ENCODE data around the gene SERPINB3. TPM values are rescaled to one million over a fixed set of nuclear protein-coding genes. Genes with fewer than 3 reads are reported as not detected.

Gene SERPINB3
- polyA plus RNA-seq, 2 donors: 167 to 870 TPM

- Histone ChIP-seq H3K27ac (ENCODE audit: low read depth in 2 of 2, low read length in 1 of 2) (no peak overlapping the region), H3K27me3 (ENCODE audit: control insufficient read depth in 1 of 2, insufficient read depth in 2 of 2, low read length in 2 of 2) (no peaks in the 10 kb centered on the region), H3K36me3 (ENCODE audit: control insufficient read depth in 2 of 2, insufficient read depth in 2 of 2, low read length in 1 of 2) (no peaks in the 10 kb centered on the region), H3K4me3 (ENCODE audit: low read depth in 1 of 2, low read length in 2 of 2) (no peak overlapping the region), H3K9me3 (ENCODE audit: control insufficient read depth in 2 of 2, insufficient read depth in 1 of 2, low read depth in 1 of 2, low read length in 1 of 2) (peaks cover 10 to 18% of the 10 kb centered on the region in 2 donors), H3K4me1 (ENCODE audit: control insufficient read depth in 2 of 2, insufficient read depth in 2 of 2, low read length in 1 of 2) (no peaks in the 10 kb centered on the region)
- 86 to 91% methylated on average over 3 of the region's 3 CpGs for WGBS, 2 donors
Observed at GRCh38 chr18:63624863-63625262, 36.8 kb downstream of the SERPINB3 start.

DNA sequence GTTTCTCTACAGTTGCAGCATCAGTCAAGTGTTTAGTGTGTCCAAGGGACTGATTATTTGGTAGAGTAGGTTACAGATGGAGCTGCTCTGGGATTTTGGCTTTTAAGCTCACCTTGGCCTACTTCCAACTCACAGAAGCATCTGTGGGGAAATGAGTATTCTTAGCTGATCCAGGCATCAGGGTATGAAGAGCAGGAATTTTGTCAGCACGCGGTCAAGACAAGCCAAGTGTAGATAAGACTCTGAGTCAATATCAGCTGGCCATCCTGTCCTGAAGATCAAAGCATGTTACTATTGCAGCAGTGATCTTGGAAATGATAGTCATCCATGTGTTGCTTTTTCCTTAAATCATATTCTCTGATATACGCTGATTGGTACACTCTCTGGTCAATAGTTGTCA lies 42.0 kb downstream of the SERPINB3 start:
- 76 to 86% methylated on average over 3 of the region's 3 CpGs for WGBS, 2 donors
- Histone ChIP-seq H3K4me3 (ENCODE audit: low read depth in 1 of 2, low read length in 2 of 2) (no peak overlapping the region), H3K9me3 (ENCODE audit: control insufficient read depth in 2 of 2, insufficient read depth in 1 of 2, low read depth in 1 of 2, low read length in 1 of 2) (peaks cover 3 to 4% of the 10 kb centered on the region in 2 donors), H3K4me1 (ENCODE audit: control insufficient read depth in 2 of 2, insufficient read depth in 2 of 2, low read length in 1 of 2) (no peaks in the 10 kb centered on the region), H3K36me3 (ENCODE audit: control insufficient read depth in 2 of 2, insufficient read depth in 2 of 2, low read length in 1 of 2) (no peaks in the 10 kb centered on the region), H3K27me3 (ENCODE audit: control insufficient read depth in 1 of 2, insufficient read depth in 2 of 2, low read length in 2 of 2) (no peaks in the 10 kb centered on the region), H3K27ac (ENCODE audit: low read depth in 2 of 2, low read length in 1 of 2) (no peak overlapping the region)

GRCh38 chr18:63617915-63618234 lies 43.8 kb downstream of the SERPINB3 start:
- Histone ChIP-seq H3K36me3 (ENCODE audit: control insufficient read depth in 2 of 2, insufficient read depth in 2 of 2, low read length in 1 of 2) (no peaks in the 10 kb centered on the region), H3K27ac (ENCODE audit: low read depth in 2 of 2, low read length in 1 of 2) (no peak overlapping the region), H3K9me3 (ENCODE audit: control insufficient read depth in 2 of 2, insufficient read depth in 1 of 2, low read depth in 1 of 2, low read length in 1 of 2) (no peaks in the 10 kb centered on the region), H3K4me3 (ENCODE audit: low read depth in 1 of 2, low read length in 2 of 2) (no peak overlapping the region), H3K27me3 (ENCODE audit: control insufficient read depth in 1 of 2, insufficient read depth in 2 of 2, low read length in 2 of 2) (no peaks in the 10 kb centered on the region), H3K4me1 (ENCODE audit: control insufficient read depth in 2 of 2, insufficient read depth in 2 of 2, low read length in 1 of 2) (no peaks in the 10 kb centered on the region)
- 83 to 86% methylated on average over 2 of the region's 2 CpGs for WGBS, 2 donors

DNA sequence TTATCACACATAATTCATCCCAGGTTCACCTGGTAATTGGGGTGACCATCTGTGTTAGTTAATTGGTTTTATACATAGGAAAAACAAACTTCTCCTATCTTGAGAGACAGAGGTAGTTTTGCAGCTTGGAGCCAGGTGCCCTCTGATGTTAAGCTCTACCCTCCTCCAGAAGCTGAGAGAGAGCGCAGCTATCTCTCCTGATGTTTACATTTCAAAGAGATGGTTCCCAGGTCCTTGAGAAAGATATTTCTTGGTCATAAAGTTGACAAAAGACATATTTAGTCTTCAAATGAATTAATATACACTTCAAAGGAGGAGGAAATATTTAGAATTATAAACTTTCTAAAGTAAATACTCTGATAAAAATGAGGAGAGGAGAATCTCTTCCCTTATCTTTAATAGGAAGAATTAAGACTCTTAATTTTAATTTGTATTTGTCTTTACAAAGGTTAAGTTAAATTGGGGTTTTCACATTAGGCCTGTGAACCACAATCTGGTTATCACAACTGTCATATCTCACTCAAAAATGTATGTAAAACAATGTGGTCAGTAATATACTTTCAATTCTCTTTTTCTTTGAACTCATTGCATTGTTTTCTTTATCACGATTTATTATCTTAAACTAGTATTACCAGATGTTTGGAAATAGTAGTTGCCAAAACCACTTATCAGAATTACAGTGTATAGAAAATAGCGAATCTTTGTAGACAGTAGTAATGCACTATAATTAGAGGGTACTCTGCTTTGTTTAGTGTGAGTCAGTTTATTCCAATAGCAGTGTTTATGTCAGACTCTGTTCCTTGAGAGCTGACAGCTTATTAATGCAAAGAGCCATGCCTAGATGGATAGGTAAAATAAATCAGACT lies 44.4 kb downstream of the SERPINB3 start:
- WGBS, 2 donors: 29 to 39% methylated on average over 3 of the region's 3 CpGs
- no peaks in the 10 kb centered on the region for H3K9me3 ChIP-seq (ENCODE audit: control insufficient read depth in 2 of 2, insufficient read depth in 1 of 2, low read depth in 1 of 2, low read length in 1 of 2)
- H3K4me1 ChIP-seq (ENCODE audit: control insufficient read depth in 2 of 2, insufficient read depth in 2 of 2, low read length in 1 of 2): no peaks in the 10 kb centered on the region
- no peak overlapping the region for H3K27ac ChIP-seq (ENCODE audit: low read depth in 2 of 2, low read length in 1 of 2)
- H3K27me3 ChIP-seq (ENCODE audit: control insufficient read depth in 1 of 2, insufficient read depth in 2 of 2, low read length in 2 of 2): no peaks in the 10 kb centered on the region
- H3K36me3 ChIP-seq (ENCODE audit: control insufficient read depth in 2 of 2, insufficient read depth in 2 of 2, low read length in 1 of 2): no peaks in the 10 kb centered on the region
- no peak overlapping the region for H3K4me3 ChIP-seq (ENCODE audit: low read depth in 1 of 2, low read length in 2 of 2)

- H3K4me3 ChIP-seq (ENCODE audit: low read depth in 1 of 2, low read length in 2 of 2): no peak overlapping the region
- no peaks in the 10 kb centered on the region for H3K27me3 ChIP-seq (ENCODE audit: control insufficient read depth in 1 of 2, insufficient read depth in 2 of 2, low read length in 2 of 2)
- H3K27ac ChIP-seq (ENCODE audit: low read depth in 2 of 2, low read length in 1 of 2): peak overlapping the region; percentile 5 to 79
- WGBS, 2 donors: 66 to 83% methylated on average over 4 of the region's 4 CpGs
- no peaks in the 10 kb centered on the region for H3K36me3 ChIP-seq (ENCODE audit: control insufficient read depth in 2 of 2, insufficient read depth in 2 of 2, low read length in 1 of 2)
- no peaks in the 10 kb centered on the region for H3K9me3 ChIP-seq (ENCODE audit: control insufficient read depth in 2 of 2, insufficient read depth in 1 of 2, low read depth in 1 of 2, low read length in 1 of 2)
- no peaks in the 10 kb centered on the region for H3K4me1 ChIP-seq (ENCODE audit: control insufficient read depth in 2 of 2, insufficient read depth in 2 of 2, low read length in 1 of 2)
Observed at GRCh38 chr18:63613420-63613819, 48.3 kb downstream of the SERPINB3 start.

DNA sequence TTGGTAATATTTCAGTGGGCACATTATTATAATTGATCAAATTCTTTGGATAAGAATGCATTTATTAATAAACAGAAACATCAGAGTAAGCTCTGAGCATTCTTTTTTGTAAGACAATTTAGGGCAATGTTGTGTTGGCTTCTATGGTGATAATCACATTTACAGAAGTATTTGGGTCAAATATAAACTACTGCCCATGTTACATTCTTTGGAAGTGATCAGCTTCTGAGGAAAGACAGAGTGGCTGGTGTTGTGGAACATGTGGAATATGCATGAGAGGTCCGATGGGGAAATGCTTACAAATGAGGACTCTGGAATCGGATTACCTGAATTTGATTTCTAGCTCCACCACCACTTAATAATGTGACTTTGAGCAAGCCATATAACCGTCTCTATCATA lies 55.2 kb downstream of the SERPINB3 start:
- Histone ChIP-seq H3K27me3 (ENCODE audit: control insufficient read depth in 1 of 2, insufficient read depth in 2 of 2, low read length in 2 of 2) (no peaks in the 10 kb centered on the region), H3K27ac (ENCODE audit: low read depth in 2 of 2, low read length in 1 of 2) (no peak overlapping the region), H3K4me1 (ENCODE audit: control insufficient read depth in 2 of 2, insufficient read depth in 2 of 2, low read length in 1 of 2) (no peaks in the 10 kb centered on the region), H3K36me3 (ENCODE audit: control insufficient read depth in 2 of 2, insufficient read depth in 2 of 2, low read length in 1 of 2) (no peaks in the 10 kb centered on the region), H3K4me3 (ENCODE audit: low read depth in 1 of 2, low read length in 2 of 2) (no peak overlapping the region), H3K9me3 (ENCODE audit: control insufficient read depth in 2 of 2, insufficient read depth in 1 of 2, low read depth in 1 of 2, low read length in 1 of 2) (no peaks in the 10 kb centered on the region)
- WGBS, 2 donors: 80 to 84% methylated on average over 3 of the region's 3 CpGs

Other genes with a start within 250 kb of the SERPINB3 start
- gene VPS4B, start 239.4 kb downstream of the SERPINB3 start, polyA plus RNA-seq: 10 to 100 TPM; 26.9 to 47.1 TPM
- gene SERPINB5, start 184.9 kb downstream of the SERPINB3 start, polyA plus RNA-seq: 100 to 1,000 TPM in 1 of 2 donors, 10 to 100 TPM in 1; 48.0 to 174 TPM
- 1 to 10 TPM in 1 of 2 donors, under 1 TPM in 1; 0.16 to 1.4 TPM for gene SERPINB12, start 119.5 kb downstream of the SERPINB3 start, polyA plus RNA-seq
- 100 to 1,000 TPM; 228 to 233 TPM for gene SERPINB13, start 74.5 kb downstream of the SERPINB3 start, polyA plus RNA-seq
- gene SERPINB4, start 17.6 kb downstream of the SERPINB3 start, polyA plus RNA-seq: 10 to 100 TPM; 19.3 to 68.4 TPM
- 10 to 100 TPM in 1 of 2 donors, 1 to 10 TPM in 1; 6.4 to 11.7 TPM for gene SERPINB11, start 41.1 kb upstream of the SERPINB3 start, polyA plus RNA-seq
- gene SERPINB7, start 113.5 kb upstream of the SERPINB3 start, polyA plus RNA-seq: 1 to 10 TPM in 1 of 2 donors, under 1 TPM in 1; 0.94 to 1.1 TPM
- gene SERPINB2, start 225.8 kb upstream of the SERPINB3 start, polyA plus RNA-seq: 100 to 1,000 TPM; 186 to 241 TPM
- gene SERPINB10, start 246.1 kb upstream of the SERPINB3 start, polyA plus RNA-seq: under 1 TPM; 0.06 to 0.46 TPM